Left lung (tissue), 10 donors: ENCODE data around the gene NT5C2. TPM values are rescaled to one million over a fixed set of nuclear protein-coding genes. Genes with fewer than 3 reads are reported as not detected.

Experiments
- ATAC-seq: fragments of 200-7000 bp; cut with Tn5 transposase; one replicate; pipeline ENCODE4 v1.9.1; 2020; ENCODE audit warnings: moderate library complexity
- DNase-seq, 4 donors: peaks; one replicate each; pipeline ENCODE4 v3.0.0-alpha.2; 2013 to 2020
- H3K27ac ChIP-seq, 2 donors: fragments of 200-600 bp; sonication (generic) in 1 of 2; one replicate each; pipeline versions ENCODE4 v1.5.0 to v1.8.0; 2020 to 2021
- H3K27me3 ChIP-seq, 2 donors: fragments of 200-600 bp; sonication (generic) in 1 of 2; one replicate each; pipeline versions ENCODE4 v1.5.0 to v1.8.0; 2020 to 2021
- H3K36me3 ChIP-seq, 2 donors: fragments of 200-600 bp; sonication (generic) in 1 of 2; one replicate each; pipeline versions ENCODE4 v1.5.0 to v1.8.0; 2020 to 2021
- H3K4me1 ChIP-seq, 2 donors: fragments of 200-600 bp; one replicate each; pipeline ENCODE4 v1.8.0; 2021
- H3K4me3 ChIP-seq, 2 donors: fragments of 200-600 bp; sonication (generic) in 1 of 2; one replicate each; pipeline versions ENCODE4 v1.5.0 to v1.8.0; 2020 to 2021; ENCODE audit warnings: mild to moderate bottlenecking in 1 of 2
- H3K9me3 ChIP-seq, 2 donors: fragments of 200-600 bp; sonication (generic) in 1 of 2; one replicate each; pipeline versions ENCODE4 v1.5.0 to v1.8.0; 2020 to 2021
- CTCF ChIP-seq, 2 donors: fragments of 200-600 bp; sonication (generic) in 1 of 2; IDR thresholded peaks; one replicate each; pipeline versions ENCODE4 v1.5.0 to v1.8.0; 2021; ENCODE audit warnings: antibody characterized with exemption in 2 of 2
- intact Hi-C, 2 donors: fragments of 100-400 bp; cut with DNase I; formaldehyde crosslinking; loops; one replicate each; pipeline versions ENCODE4 v1.11.2 to v1.14.2; 2022
- polyA plus RNA-seq, 6 donors: library from polyadenylated mRNA; unstranded; fragments of 120-200 nt; gene quantifications; one replicate each; pipeline ENCODE4 v1.2.1, GENCODE V29; 2013; ENCODE audit not compliant: insufficient read length in 6 of 6
- total RNA-seq, 2 donors: library from RNA; stranded (reverse); fragmentation: NEBNext Ultra II Directional; extraction: Animal tissue kit (Norgen Biotek cat#: 25700); gene quantifications; one replicate each; pipeline ENCODE4 v1.2.1, GENCODE V29; 2021
- donor health status: DM: no; HTN: yes; CAD: no.
- donor health status: DM: no; HTN: no; CAD: no.

NT5C2 gene
- total and polyA plus RNA-seq, 8 donors = 95.3 to 173 (median 133) TPM

DNA sequence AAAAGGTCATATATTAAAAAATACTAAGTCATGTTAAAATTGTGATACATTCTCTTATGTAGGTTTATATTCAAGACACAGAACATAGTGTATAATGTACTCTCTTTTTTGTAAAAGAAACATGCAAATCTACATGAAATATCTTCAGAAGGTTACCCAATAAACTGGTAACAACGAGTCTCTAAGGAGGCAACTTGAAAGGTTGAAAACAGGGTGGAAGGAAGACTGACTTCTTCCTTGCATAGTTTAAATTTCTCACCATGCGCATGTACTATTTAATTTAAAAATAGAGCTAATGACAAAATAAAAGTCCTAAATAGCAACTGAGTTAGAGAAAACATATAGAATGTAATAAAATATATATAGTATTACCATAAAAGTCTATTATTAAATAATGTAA, 132.5 kb downstream of the NT5C2 start:
- no peaks in the 10 kb centered on the region for H3K9me3 ChIP-seq
- ATAC-seq (no peak), DNase-seq (no peak)
- intact Hi-C loops = no loop called here
- H3K36me3 ChIP-seq = no peaks in the 10 kb centered on the region
- no peak overlapping the region for H3K27ac ChIP-seq
- H3K4me3 ChIP-seq = no peak overlapping the region
- TF ChIP-seq CTCF (IDR thresholded peaks at IDR 0.05) = no peak
- no peaks in the 10 kb centered on the region for H3K27me3 ChIP-seq
- no peaks in the 10 kb centered on the region for H3K4me1 ChIP-seq

- ATAC-seq (no peak), DNase-seq (no peak)
- H3K27me3 ChIP-seq = no peaks in the 10 kb centered on the region
- TF ChIP-seq CTCF (IDR thresholded peaks at IDR 0.05) = no peak
- no peak overlapping the region for H3K27ac ChIP-seq
- intact Hi-C loops = no loop called here
- H3K9me3 ChIP-seq = no peaks in the 10 kb centered on the region
- no peaks in the 10 kb centered on the region for H3K36me3 ChIP-seq
- peaks cover 0 to 16% of the 10 kb centered on the region in 2 donors for H3K4me1 ChIP-seq
- H3K4me3 ChIP-seq = no peak overlapping the region
These were observed 135.0 kb downstream of the NT5C2 start for GRCh38 chr10:103058034-103058433.

GRCh38 chr10:103055105-103055504, 138.0 kb downstream of the NT5C2 start:
- intact Hi-C loops = no loop called here
- Histone ChIP-seq H3K9me3 (no peaks in the 10 kb centered on the region), H3K27ac (no peak overlapping the region), H3K4me1 (peaks cover 0 to 21% of the 10 kb centered on the region in 2 donors), H3K27me3 (no peaks in the 10 kb centered on the region), H3K36me3 (no peaks in the 10 kb centered on the region), H3K4me3 (no peak overlapping the region)
- no peak for DNase-seq
- no peak for TF ChIP-seq CTCF (IDR thresholded peaks at IDR 0.05)
- ATAC-seq = no peak

DNA sequence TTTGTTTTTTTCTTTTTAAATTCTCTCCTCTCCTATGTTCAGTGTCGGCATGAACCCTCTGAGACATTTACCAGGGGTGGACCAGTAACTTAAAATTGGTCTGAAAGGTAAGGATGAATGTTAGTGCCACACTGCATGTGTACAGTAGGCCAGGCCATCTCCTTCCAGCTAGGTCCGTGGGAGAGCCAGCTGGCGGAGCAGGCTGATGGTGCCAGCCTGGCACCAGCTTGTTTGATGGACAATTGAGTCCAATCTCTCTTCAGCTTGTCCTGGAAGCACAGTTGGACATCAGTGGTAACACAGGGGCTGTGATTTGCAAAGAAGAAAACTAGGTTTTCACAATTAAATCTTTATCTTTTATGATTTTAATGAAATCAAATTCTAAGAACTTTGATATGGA, 138.5 kb downstream of the NT5C2 start:
- H3K27me3 ChIP-seq = no peaks in the 10 kb centered on the region
- peaks cover 0 to 21% of the 10 kb centered on the region in 2 donors for H3K4me1 ChIP-seq
- TF ChIP-seq CTCF (IDR thresholded peaks at IDR 0.05) = no peak
- no peaks in the 10 kb centered on the region for H3K36me3 ChIP-seq
- DNase-seq (no peak), ATAC-seq (no peak)
- peak overlapping the region in 1 of 2 donors; percentile 17 for H3K4me3 ChIP-seq
- H3K9me3 ChIP-seq = no peaks in the 10 kb centered on the region
- no peak overlapping the region for H3K27ac ChIP-seq
- intact Hi-C loops = no loop called here

DNA sequence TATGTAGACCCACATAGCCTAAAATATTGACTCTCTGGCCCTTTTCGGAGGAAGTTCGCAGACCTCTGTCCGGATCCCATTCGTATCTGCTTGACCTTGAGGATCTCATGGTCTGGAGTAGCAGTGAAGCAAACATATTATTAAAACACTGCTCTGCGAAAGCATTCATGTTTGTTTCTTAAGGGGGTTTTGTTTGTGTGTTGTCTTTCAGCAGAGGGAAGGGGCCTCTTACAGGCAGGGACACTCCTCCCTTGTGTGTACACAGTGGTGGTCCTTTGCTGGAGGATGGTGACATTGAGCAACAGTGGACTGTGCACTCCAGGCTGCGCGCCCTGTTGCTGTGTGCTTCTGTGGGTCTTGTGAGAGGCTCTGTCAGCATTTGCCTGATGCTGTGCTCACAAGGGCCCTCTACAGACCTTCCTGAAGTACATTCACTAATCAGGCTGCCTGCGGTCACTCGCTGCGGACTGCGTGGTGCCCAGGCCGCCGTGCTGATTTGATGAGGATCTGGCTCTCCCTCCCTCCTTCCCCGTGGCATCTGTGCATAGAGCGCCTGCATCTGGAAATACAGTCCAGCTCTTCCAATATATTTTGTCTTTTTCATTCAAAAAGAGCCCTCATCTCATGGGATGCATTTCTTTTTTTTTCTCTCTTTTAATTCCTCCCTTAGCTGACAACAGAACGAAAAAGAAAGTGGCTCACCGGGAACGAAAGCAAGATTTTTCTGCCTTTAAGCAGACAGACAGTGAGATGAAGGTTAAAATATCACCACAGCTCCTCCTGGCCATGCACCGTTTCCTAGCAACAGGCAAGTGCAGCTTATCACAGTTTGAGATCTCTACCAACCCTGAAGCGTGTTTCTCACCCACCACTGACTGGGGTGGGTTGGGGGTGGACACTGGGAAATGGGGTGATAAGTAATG, 139.2 kb downstream of the NT5C2 start:
- Histone ChIP-seq H3K9me3 (no peaks in the 10 kb centered on the region), H3K4me1 (peaks cover 0 to 21% of the 10 kb centered on the region in 2 donors), H3K27me3 (no peaks in the 10 kb centered on the region), H3K4me3 (peak overlapping the region; percentile 6 to 17), H3K36me3 (no peaks in the 10 kb centered on the region), H3K27ac (peak overlapping the region in 1 of 2 donors; percentile 28)
- peak; percentile 99 for ATAC-seq
- DNase-seq = peak; percentile 44 to 81 (median 68)
- intact Hi-C loops = no loop called here
- peak in 1 of 2 donors; percentile 21 for TF ChIP-seq CTCF (IDR thresholded peaks at IDR 0.05)
